B cell (primary cell): ENCODE data around the gene ROPN1. TPM values are rescaled to one million over a fixed set of nuclear protein-coding genes. Genes with fewer than 3 reads are reported as not detected.

Experiments
- ATAC-seq: fragments of 200-7000 bp; cut with Tn5 transposase; one replicate; pipeline ENCODE4 v1.10.0; 2021; ENCODE audit warnings: low read depth, mild to moderate bottlenecking, moderate number of reproducible peaks, moderate library complexity
- CTCF ChIA-PET: fragments of 350-600 bp; sonication (Branson Sonifier 250); formaldehyde crosslinking; loops from one replicate; lab custom pipeline; 2021; ENCODE audit warnings: antibody characterized with exemption, inconsistent platforms; lab: Charles Lee
- POLR2A ChIA-PET: fragments of 350-600 bp; sonication (Branson Sonifier 250); formaldehyde crosslinking; loops from one replicate; lab custom pipeline; 2021; ENCODE audit warnings: antibody characterized with exemption; lab: Charles Lee
- DNase-seq: peaks from one replicate; pipeline ENCODE4 v3.0.0; 2013
- H2AFZ ChIP-seq: 2 replicates; pipeline ENCODE4 v1.6.1; 2012; ENCODE audit warnings: mild to moderate bottlenecking, low read depth, low read length; ENCODE audit not compliant: insufficient read depth, poor library complexity, severe bottlenecking
- H3K27ac ChIP-seq, 2 donors: 1 replicate in 1 of 2; 2 replicates in 1 of 2; pipeline ENCODE4 v1.5.1; 2012 to 2013; ENCODE audit warnings: low read length in 2 of 2, mild to moderate bottlenecking in 2 of 2, moderate library complexity in 1 of 2
- H3K27me3 ChIP-seq, 4 experiments: fragments of 200-600 bp in 1 of 4; sonication (generic) in 1 of 4; replicated peaks in 1 of 4; 1 replicate in 2 of 4; 2 replicates in 2 of 4; pipeline versions ENCODE4 v1.6.1 to v1.7.0; 2013 to 2016; ENCODE audit warnings: low read length in 3 of 4, mild to moderate bottlenecking in 2 of 4, mixed read lengths in 1 of 4, moderate library complexity in 1 of 4; ENCODE audit not compliant: insufficient read depth in 4 of 4, control insufficient read depth in 3 of 4; ENCODE audit errors: control extremely low read depth in 1 of 4
- H3K36me3 ChIP-seq, 2 experiments: replicated peaks in 1 of 2; 1 replicate in 1 of 2; 2 replicates in 1 of 2; pipeline versions ENCODE4 v1.6.1 to v1.7.1; 2013; ENCODE audit warnings: low read length in 1 of 2; ENCODE audit not compliant: insufficient read depth in 2 of 2, control insufficient read depth in 1 of 2; ENCODE audit errors: control extremely low read depth in 1 of 2, extremely low read depth in 1 of 2
- H3K4me1 ChIP-seq, 2 donors: fragments of 200-600 bp in 1 of 2; sonication (generic) in 1 of 2; 1 replicate in 1 of 2; 2 replicates in 1 of 2; pipeline versions ENCODE4 v1.5.1 to v1.6.1; 2013 to 2017; ENCODE audit warnings: low read length in 2 of 2; ENCODE audit not compliant: control insufficient read depth in 2 of 2, insufficient read depth in 2 of 2
- H3K4me2 ChIP-seq: replicated peaks from 2 replicates; pipeline ENCODE3; 2012; ENCODE audit warnings: mild to moderate bottlenecking, low read depth, low read length; ENCODE audit not compliant: poor library complexity, severe bottlenecking
- H3K4me3 ChIP-seq, 5 experiments: fragments of 200-600 bp in 1 of 5; sonication (generic) in 1 of 5; 1 replicate in 3 of 5; 2 replicates in 2 of 5; pipeline versions ENCODE4 v1.5.1 to v1.7.0; 2011 to 2016; ENCODE audit warnings: low read length in 4 of 5, mild to moderate bottlenecking in 4 of 5, low read depth in 2 of 5, control low read depth in 1 of 5, moderate library complexity in 1 of 5; ENCODE audit not compliant: insufficient read depth in 1 of 5; ENCODE audit errors: control extremely low read depth in 1 of 5, extremely low read depth in 1 of 5
- H3K79me2 ChIP-seq: fragments of 200-600 bp; sonication (generic); one replicate; pipeline ENCODE4 v1.6.0; 2016; ENCODE audit warnings: low read length; ENCODE audit not compliant: control insufficient read depth, insufficient read depth
- H3K9ac ChIP-seq: fragments of 200-600 bp; sonication (generic); 2 replicates; pipeline ENCODE4 v1.6.1; 2017; ENCODE audit warnings: mild to moderate bottlenecking, low read length, moderate library complexity
- H3K9me3 ChIP-seq, 3 donors: one replicate each; pipeline versions ENCODE4 v1.6.1 to v1.7.1; 2013; ENCODE audit warnings: low read length in 2 of 3; ENCODE audit not compliant: control insufficient read depth in 2 of 3, insufficient read depth in 1 of 3; ENCODE audit errors: control extremely low read depth in 1 of 3
- H4K20me1 ChIP-seq: 2 replicates; pipeline ENCODE4 v1.6.0; 2012; ENCODE audit warnings: mild to moderate bottlenecking, low read length; ENCODE audit not compliant: insufficient read depth, control insufficient read depth, poor library complexity, severe bottlenecking
- H3K27ac Mint-ChIP-seq: one replicate; pipeline ENCODE4 v1.8.0; 2021; ENCODE audit warnings: mixed read lengths
- H3K27me3 Mint-ChIP-seq: one replicate; pipeline ENCODE4 v1.8.0; 2021; ENCODE audit warnings: mixed read lengths
- H3K4me1 Mint-ChIP-seq: one replicate; pipeline ENCODE4 v1.8.0; 2021; ENCODE audit warnings: mixed read lengths
- H3K4me3 Mint-ChIP-seq: one replicate; pipeline ENCODE4 v1.8.0; 2021; ENCODE audit warnings: mixed read lengths
- H3K9me3 Mint-ChIP-seq: one replicate; pipeline ENCODE4 v1.8.0; 2022; ENCODE audit warnings: mixed read lengths; ENCODE audit not compliant: insufficient read depth
- EZH2 ChIP-seq: IDR thresholded peaks from 2 replicates; pipeline ENCODE4 v1.6.1; 2012; ENCODE audit warnings: borderline replicate concordance, low read depth, mild to moderate bottlenecking, moderate library complexity, low read length; ENCODE audit not compliant: insufficient read depth, poor library complexity, severe bottlenecking
- WGBS: methylation state at CpG from one replicate; pipeline ENCODE4 v1.1.5; 2013; ENCODE audit warnings: missing lambda C conversion rate; ENCODE audit not compliant: insufficient coverage; 5-methylcytosine and 5-hydroxymethylcytosine counted together
- intact Hi-C: fragments of 100-400 bp; cut with micrococcal nuclease; formaldehyde crosslinking; loops from one replicate; pipeline ENCODE4 v1.10.0; 2022
- polyA plus RNA-seq: library from polyadenylated mRNA; depleted of rRNA; stranded (reverse); fragments of >200 nt; gene quantifications from 2 replicates; pipeline ENCODE4 v1.2.3, GENCODE V29; 2012
- total RNA-seq, 2 donors: library from RNA; stranded (reverse); fragments of 120-200 nt in 1 of 2; gene quantifications; 1 replicate in 1 of 2; 2 replicates in 1 of 2; pipeline versions ENCODE4 v1.2.3 to v1.2.4, GENCODE V29; 2013 to 2022
- TF ChIP-seq, protein P1 (sequence below): fragments of 200-600 bp; IDR thresholded peaks from one replicate; pipeline ENCODE4 v1.8.0; 2022; ENCODE audit warnings: antibody characterized with exemption, mild to moderate bottlenecking

The ROPN1 gene
- total and polyA plus RNA-seq, 2 donors (not counting 1 experiment from before 2014, with no cell fraction given) = not detected

DNA sequence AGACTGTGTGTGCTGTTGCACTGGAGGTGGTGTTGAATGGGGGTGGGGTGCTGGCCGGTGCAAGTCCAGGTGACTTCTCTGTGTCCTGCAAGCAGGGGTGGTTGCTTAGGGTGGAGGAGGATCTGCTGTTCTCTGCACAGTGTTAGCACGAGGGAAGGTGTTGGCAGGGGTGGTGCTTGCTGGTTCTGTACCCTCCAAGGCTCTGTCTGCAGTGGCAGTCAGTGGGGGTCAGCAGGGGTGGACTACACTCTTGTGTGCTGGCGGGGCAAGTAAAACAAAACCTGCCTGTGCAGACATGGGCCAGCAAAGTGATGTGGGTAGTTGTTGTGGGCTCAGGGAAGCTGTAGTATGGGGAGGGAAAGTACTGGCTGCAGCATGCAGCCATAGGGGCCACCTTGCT, 5.5 kb downstream of the ROPN1 start:
- H2AFZ ChIP-seq = no peak overlapping the region
- Mint-ChIP-seq H3K4me3 (no peak overlapping the region), H3K4me1 (no peaks in the 10 kb centered on the region), H3K27me3 (peaks cover 50% of the 10 kb centered on the region), H3K27ac (no peak overlapping the region), H3K9me3 (no peaks in the 10 kb centered on the region)
- DNase-seq (no peak), ATAC-seq (no peak)
- no peak overlapping the region for H3K4me3 ChIP-seq
- 83% methylated on average over 3 of the region's 3 CpGs for WGBS
- no peaks in the 10 kb centered on the region for H4K20me1 ChIP-seq
- peaks cover 0 to 31% (median 19%) of the 10 kb centered on the region in 4 experiments for H3K27me3 ChIP-seq
- no peaks in the 10 kb centered on the region for H3K79me2 ChIP-seq
- no peak overlapping the region for H3K9ac ChIP-seq
- CTCF ChIA-PET = no interaction called here
- H3K36me3 ChIP-seq = no peaks in the 10 kb centered on the region
- TF ChIP-seq, protein P1, sequence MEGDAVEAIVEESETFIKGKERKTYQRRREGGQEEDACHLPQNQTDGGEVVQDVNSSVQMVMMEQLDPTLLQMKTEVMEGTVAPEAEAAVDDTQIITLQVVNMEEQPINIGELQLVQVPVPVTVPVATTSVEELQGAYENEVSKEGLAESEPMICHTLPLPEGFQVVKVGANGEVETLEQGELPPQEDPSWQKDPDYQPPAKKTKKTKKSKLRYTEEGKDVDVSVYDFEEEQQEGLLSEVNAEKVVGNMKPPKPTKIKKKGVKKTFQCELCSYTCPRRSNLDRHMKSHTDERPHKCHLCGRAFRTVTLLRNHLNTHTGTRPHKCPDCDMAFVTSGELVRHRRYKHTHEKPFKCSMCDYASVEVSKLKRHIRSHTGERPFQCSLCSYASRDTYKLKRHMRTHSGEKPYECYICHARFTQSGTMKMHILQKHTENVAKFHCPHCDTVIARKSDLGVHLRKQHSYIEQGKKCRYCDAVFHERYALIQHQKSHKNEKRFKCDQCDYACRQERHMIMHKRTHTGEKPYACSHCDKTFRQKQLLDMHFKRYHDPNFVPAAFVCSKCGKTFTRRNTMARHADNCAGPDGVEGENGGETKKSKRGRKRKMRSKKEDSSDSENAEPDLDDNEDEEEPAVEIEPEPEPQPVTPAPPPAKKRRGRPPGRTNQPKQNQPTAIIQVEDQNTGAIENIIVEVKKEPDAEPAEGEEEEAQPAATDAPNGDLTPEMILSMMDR = no peak
- no peak for TF ChIP-seq EZH2
- H3K4me2 ChIP-seq = no peak overlapping the region
- POLR2A ChIA-PET = no interaction called here
- H3K27ac ChIP-seq = no peak overlapping the region
- peaks cover 0 to 1% (median 0%) of the 10 kb centered on the region in 3 donors for H3K9me3 ChIP-seq
- no peaks in the 10 kb centered on the region for H3K4me1 ChIP-seq
- intact Hi-C loops = no loop called here

DNA sequence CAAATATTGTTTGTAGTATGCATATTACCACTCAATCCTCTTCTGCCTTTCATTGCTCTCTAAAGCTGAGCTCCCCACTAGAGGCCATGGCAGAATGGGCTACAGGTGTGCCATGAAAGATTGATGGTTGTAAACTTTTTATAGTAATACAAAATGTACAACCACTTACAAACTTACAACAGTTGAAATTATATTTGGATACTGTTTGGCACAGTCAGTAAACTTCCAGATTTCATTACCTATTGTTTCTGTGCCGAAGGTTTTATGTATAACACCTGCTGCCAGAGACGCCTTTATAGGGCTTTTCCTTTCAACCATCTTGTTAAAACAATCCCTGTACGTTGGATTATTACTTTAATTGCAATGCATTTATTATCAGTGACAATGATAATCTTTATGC, 7.0 kb downstream of the ROPN1 start:
- Histone ChIP-seq H3K4me3 (no peak overlapping the region), H3K27me3 (peaks cover 0 to 27% (median 16%) of the 10 kb centered on the region in 4 experiments), H3K79me2 (no peaks in the 10 kb centered on the region), H3K4me1 (peaks cover 0 to 3% of the 10 kb centered on the region in 2 donors), H3K9me3 (peaks cover 0 to 1% (median 0%) of the 10 kb centered on the region in 3 donors), H3K36me3 (no peaks in the 10 kb centered on the region), H2AFZ (no peak overlapping the region), H3K4me2 (no peak overlapping the region), H3K9ac (no peak overlapping the region), H4K20me1 (no peaks in the 10 kb centered on the region), H3K27ac (no peak overlapping the region)
- H3K4me1 Mint-ChIP-seq = peaks cover 1% of the 10 kb centered on the region
- TF ChIP-seq EZH2 = no peak
- TF ChIP-seq, protein P1 = no peak
- no peak for ATAC-seq
- H3K4me3 Mint-ChIP-seq = no peak overlapping the region
- CTCF ChIA-PET = no interaction called here
- peaks cover 50% of the 10 kb centered on the region for H3K27me3 Mint-ChIP-seq
- intact Hi-C loops = no loop called here
- H3K27ac Mint-ChIP-seq = no peak overlapping the region
- no CpG with 5 or more reads among the region's 3 CpGs for WGBS
- POLR2A ChIA-PET = no interaction called here
- no peaks in the 10 kb centered on the region for H3K9me3 Mint-ChIP-seq
- DNase-seq = no peak
